H1 (cell line): ENCODE data around the gene TMEM108. TPM values are rescaled to one million over a fixed set of nuclear protein-coding genes. Genes with fewer than 3 reads are reported as not detected.

Experiments used
- CHD1 ChIP-seq: IDR thresholded peaks from 2 replicates; pipeline ENCODE4 v1.6.1; 2012; ENCODE audit warnings: low read depth, low read length, improper control_type of control experiment
- CREB1 ChIP-seq: IDR thresholded peaks from 2 replicates; pipeline ENCODE4 v1.6.1; 2012; ENCODE audit warnings: inconsistent platforms
- GABPA ChIP-seq: IDR thresholded peaks from 2 replicates; pipeline ENCODE4 v1.6.1; 2011; ENCODE audit warnings: mild to moderate bottlenecking, low read length, moderate library complexity, borderline replicate concordance; ENCODE audit not compliant: insufficient read depth
- SAP30 ChIP-seq: fragments of 300-600 bp; sonication (generic); IDR thresholded peaks from 2 replicates; pipeline ENCODE4 v1.7.1; 2012; ENCODE audit warnings: low read length, moderate library complexity, mild to moderate bottlenecking, inconsistent platforms; ENCODE audit not compliant: insufficient read depth, insufficient replicate concordance
- SIN3A ChIP-seq, 2 experiments: IDR thresholded peaks in 1 of 2; conservative IDR thresholded peaks in 1 of 2; 2 replicates each; pipeline ENCODE4 v1.6.1; 2011 to 2012; ENCODE audit warnings: low read length in 2 of 2, improper control_type of control experiment in 1 of 2, low read depth in 1 of 2, mild to moderate bottlenecking in 1 of 2
- TCF12 ChIP-seq: IDR thresholded peaks from 2 replicates; pipeline ENCODE4 v1.6.1; 2011; ENCODE audit warnings: low read depth, mild to moderate bottlenecking, low read length
- TEAD4 ChIP-seq: IDR thresholded peaks from 2 replicates; pipeline ENCODE4 v1.6.1; 2012; ENCODE audit warnings: low read depth, low read length, inconsistent platforms, mixed read lengths
- polyA plus RNA-seq, 7 experiments: library from polyadenylated mRNA; depleted of rRNA in 3 of 7; stranded (reverse) in 5 of 7; unstranded in 2 of 7; fragments of >200 nt in 5 of 7; fragments of 200-250 nt in 2 of 7; gene quantifications; 1 replicate in 5 of 7; 2 replicates in 1 of 7; 4 replicates in 1 of 7; pipeline versions ENCODE4 v1.2.1 to v1.2.3, GENCODE V29; 2011 to 2013; ENCODE audit warnings: missing spikeins in 2 of 7, mixed read lengths in 2 of 7
- total RNA-seq: library from RNA; stranded (reverse); fragmentation: NEBNext Ultra II Directional; extraction: Animal tissue kit (Norgen Biotek cat#: 25700); gene quantifications from 2 replicates; pipeline ENCODE4 v1.2.1, GENCODE V29; 2021
- TF ChIP-seq, protein P1 (sequence below): fragments of 300-600 bp; sonication (generic); IDR thresholded peaks from 2 replicates; pipeline ENCODE4 v1.7.1; 2012; ENCODE audit warnings: low read length, moderate library complexity, mild to moderate bottlenecking, inconsistent platforms; ENCODE audit not compliant: insufficient replicate concordance

TMEM108 gene
- total and polyA plus RNA-seq, 2 of the 8 experiments (the other 6 are each of a cell fraction or from before 2014, with no cell fraction given) = 14.3 to 16.2 TPM

DNA sequence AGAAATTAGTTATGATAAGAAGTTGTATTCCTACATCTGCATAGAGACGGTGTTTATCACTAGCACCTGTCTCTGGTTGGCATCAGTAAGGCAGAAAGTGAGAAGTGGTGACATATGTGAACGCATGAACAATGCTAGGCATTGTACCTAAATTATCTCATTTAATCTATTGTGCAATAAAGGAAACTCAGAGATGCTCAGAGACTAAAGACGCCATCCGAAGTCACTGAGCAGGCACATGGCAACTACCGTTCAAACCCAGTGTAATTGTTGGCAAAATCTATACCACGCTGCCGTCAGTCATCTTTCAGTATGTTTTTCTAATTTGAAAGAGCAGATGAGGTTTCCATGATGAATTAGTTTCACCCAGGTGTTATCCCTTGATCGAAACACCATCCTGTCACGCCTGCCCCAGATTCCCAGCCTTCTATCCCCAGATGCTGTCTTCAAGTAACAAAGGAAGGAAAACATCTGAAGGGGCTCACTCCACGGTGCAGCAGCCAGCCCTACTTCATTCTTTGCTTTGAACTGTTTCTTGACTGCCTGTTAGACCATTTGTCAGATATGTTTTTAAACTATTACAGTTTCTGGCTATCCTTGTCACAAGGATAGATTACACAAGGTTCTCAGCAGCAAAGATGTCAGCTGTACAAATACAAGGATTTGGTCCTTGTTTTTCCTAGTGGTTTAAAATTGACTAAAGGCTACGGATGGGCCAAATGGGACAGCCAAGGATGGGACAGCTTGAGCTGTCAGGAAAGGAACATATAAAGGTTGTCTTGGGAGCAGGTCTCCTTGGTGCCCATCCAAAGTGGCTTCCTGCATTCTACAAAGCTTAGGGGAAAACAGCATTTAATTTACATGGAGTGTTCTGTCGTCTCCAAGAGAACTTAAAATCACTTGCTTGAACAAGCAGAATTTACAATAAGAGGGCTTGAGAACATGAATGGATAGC is 99.1 kb downstream of the TMEM108 start (continued):
- TF ChIP-seq, protein P1, sequence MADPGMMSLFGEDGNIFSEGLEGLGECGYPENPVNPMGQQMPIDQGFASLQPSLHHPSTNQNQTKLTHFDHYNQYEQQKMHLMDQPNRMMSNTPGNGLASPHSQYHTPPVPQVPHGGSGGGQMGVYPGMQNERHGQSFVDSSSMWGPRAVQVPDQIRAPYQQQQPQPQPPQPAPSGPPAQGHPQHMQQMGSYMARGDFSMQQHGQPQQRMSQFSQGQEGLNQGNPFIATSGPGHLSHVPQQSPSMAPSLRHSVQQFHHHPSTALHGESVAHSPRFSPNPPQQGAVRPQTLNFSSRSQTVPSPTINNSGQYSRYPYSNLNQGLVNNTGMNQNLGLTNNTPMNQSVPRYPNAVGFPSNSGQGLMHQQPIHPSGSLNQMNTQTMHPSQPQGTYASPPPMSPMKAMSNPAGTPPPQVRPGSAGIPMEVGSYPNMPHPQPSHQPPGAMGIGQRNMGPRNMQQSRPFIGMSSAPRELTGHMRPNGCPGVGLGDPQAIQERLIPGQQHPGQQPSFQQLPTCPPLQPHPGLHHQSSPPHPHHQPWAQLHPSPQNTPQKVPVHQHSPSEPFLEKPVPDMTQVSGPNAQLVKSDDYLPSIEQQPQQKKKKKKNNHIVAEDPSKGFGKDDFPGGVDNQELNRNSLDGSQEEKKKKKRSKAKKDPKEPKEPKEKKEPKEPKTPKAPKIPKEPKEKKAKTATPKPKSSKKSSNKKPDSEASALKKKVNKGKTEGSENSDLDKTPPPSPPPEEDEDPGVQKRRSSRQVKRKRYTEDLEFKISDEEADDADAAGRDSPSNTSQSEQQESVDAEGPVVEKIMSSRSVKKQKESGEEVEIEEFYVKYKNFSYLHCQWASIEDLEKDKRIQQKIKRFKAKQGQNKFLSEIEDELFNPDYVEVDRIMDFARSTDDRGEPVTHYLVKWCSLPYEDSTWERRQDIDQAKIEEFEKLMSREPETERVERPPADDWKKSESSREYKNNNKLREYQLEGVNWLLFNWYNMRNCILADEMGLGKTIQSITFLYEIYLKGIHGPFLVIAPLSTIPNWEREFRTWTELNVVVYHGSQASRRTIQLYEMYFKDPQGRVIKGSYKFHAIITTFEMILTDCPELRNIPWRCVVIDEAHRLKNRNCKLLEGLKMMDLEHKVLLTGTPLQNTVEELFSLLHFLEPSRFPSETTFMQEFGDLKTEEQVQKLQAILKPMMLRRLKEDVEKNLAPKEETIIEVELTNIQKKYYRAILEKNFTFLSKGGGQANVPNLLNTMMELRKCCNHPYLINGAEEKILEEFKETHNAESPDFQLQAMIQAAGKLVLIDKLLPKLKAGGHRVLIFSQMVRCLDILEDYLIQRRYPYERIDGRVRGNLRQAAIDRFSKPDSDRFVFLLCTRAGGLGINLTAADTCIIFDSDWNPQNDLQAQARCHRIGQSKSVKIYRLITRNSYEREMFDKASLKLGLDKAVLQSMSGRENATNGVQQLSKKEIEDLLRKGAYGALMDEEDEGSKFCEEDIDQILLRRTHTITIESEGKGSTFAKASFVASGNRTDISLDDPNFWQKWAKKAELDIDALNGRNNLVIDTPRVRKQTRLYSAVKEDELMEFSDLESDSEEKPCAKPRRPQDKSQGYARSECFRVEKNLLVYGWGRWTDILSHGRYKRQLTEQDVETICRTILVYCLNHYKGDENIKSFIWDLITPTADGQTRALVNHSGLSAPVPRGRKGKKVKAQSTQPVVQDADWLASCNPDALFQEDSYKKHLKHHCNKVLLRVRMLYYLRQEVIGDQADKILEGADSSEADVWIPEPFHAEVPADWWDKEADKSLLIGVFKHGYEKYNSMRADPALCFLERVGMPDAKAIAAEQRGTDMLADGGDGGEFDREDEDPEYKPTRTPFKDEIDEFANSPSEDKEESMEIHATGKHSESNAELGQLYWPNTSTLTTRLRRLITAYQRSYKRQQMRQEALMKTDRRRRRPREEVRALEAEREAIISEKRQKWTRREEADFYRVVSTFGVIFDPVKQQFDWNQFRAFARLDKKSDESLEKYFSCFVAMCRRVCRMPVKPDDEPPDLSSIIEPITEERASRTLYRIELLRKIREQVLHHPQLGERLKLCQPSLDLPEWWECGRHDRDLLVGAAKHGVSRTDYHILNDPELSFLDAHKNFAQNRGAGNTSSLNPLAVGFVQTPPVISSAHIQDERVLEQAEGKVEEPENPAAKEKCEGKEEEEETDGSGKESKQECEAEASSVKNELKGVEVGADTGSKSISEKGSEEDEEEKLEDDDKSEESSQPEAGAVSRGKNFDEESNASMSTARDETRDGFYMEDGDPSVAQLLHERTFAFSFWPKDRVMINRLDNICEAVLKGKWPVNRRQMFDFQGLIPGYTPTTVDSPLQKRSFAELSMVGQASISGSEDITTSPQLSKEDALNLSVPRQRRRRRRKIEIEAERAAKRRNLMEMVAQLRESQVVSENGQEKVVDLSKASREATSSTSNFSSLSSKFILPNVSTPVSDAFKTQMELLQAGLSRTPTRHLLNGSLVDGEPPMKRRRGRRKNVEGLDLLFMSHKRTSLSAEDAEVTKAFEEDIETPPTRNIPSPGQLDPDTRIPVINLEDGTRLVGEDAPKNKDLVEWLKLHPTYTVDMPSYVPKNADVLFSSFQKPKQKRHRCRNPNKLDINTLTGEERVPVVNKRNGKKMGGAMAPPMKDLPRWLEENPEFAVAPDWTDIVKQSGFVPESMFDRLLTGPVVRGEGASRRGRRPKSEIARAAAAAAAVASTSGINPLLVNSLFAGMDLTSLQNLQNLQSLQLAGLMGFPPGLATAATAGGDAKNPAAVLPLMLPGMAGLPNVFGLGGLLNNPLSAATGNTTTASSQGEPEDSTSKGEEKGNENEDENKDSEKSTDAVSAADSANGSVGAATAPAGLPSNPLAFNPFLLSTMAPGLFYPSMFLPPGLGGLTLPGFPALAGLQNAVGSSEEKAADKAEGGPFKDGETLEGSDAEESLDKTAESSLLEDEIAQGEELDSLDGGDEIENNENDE = no peak
- TF ChIP-seq TEAD4 (no peak), CREB1 (no peak), GABPA (no peak), TCF12 (no peak), CHD1 (no peak), SAP30 (no peak), SIN3A (conservative IDR thresholded peaks at IDR 0.05 in 1 of 2, IDR thresholded peaks at IDR 0.05 in 1 of 2; ENCODE audit: low read depth in 1 of 2, low read length in 2 of 2) (no peak)
- TF ChIP-seq, all 59 proteins: peak for 0
